ENCODE data around the gene PDCD1LG2. TPM values are rescaled to one million over a fixed set of nuclear protein-coding genes. Genes with fewer than 3 reads are reported as not detected.

Gene PDCD1LG2
- total RNA-seq, 1 donor from 2014 or later: not detected

GRCh38 chr9:5592231-5592630, 81.9 kb downstream of the PDCD1LG2 start:
- H3K27ac Mint-ChIP-seq (ENCODE audit: unreplicated experiment): no peak overlapping the region
- no peak for DNase-seq
- TF ChIP-seq CTCF (IDR thresholded peaks at IDR 0.05; ENCODE audit: partially characterized antibody, unreplicated experiment): no peak

GRCh38 chr9:5592904-5593303, 82.6 kb downstream of the PDCD1LG2 start:
- Mint-ChIP-seq H3K4me3 (ENCODE audit: unreplicated experiment) (no peak overlapping the region), H3K36me3 (ENCODE audit: unreplicated experiment) (no peaks in the 10 kb centered on the region), H3K9me3 (ENCODE audit: unreplicated experiment) (no peaks in the 10 kb centered on the region), H3K27me3 (ENCODE audit: unreplicated experiment) (peaks cover 1% of the 10 kb centered on the region), H3K4me1 (ENCODE audit: low read depth, unreplicated experiment) (no peaks in the 10 kb centered on the region), H3K27ac (ENCODE audit: unreplicated experiment) (no peak overlapping the region)
- no peak for TF ChIP-seq CTCF (IDR thresholded peaks at IDR 0.05; ENCODE audit: partially characterized antibody, unreplicated experiment)
- no peak for DNase-seq

More at GRCh38 chr9:5592231-5592630, 81.9 kb downstream of the PDCD1LG2 start:
- no peaks in the 10 kb centered on the region for H3K27me3 Mint-ChIP-seq (ENCODE audit: unreplicated experiment)
- H3K4me1 Mint-ChIP-seq (ENCODE audit: low read depth, unreplicated experiment): no peaks in the 10 kb centered on the region
- H3K36me3 Mint-ChIP-seq (ENCODE audit: unreplicated experiment): no peaks in the 10 kb centered on the region
- H3K4me3 Mint-ChIP-seq (ENCODE audit: unreplicated experiment): no peak overlapping the region
- H3K9me3 Mint-ChIP-seq (ENCODE audit: unreplicated experiment): no peaks in the 10 kb centered on the region

- no peaks in the 10 kb centered on the region for H3K4me1 Mint-ChIP-seq (ENCODE audit: low read depth, unreplicated experiment)
- DNase-seq: no peak
- no peak for TF ChIP-seq CTCF (IDR thresholded peaks at IDR 0.05; ENCODE audit: partially characterized antibody, unreplicated experiment)
- H3K27me3 Mint-ChIP-seq (ENCODE audit: unreplicated experiment): peaks cover 1% of the 10 kb centered on the region
- no peaks in the 10 kb centered on the region for H3K36me3 Mint-ChIP-seq (ENCODE audit: unreplicated experiment)
- H3K4me3 Mint-ChIP-seq (ENCODE audit: unreplicated experiment): no peak overlapping the region
- H3K9me3 Mint-ChIP-seq (ENCODE audit: unreplicated experiment): no peaks in the 10 kb centered on the region
- H3K27ac Mint-ChIP-seq (ENCODE audit: unreplicated experiment): no peak overlapping the region
Observed at GRCh38 chr9:5593904-5594303, 83.6 kb downstream of the PDCD1LG2 start.

- no peak for DNase-seq
- no peak overlapping the region for H3K27ac Mint-ChIP-seq (ENCODE audit: unreplicated experiment)
- no peak overlapping the region for H3K4me3 Mint-ChIP-seq (ENCODE audit: unreplicated experiment)
- TF ChIP-seq CTCF (IDR thresholded peaks at IDR 0.05; ENCODE audit: partially characterized antibody, unreplicated experiment): no peak
- H3K9me3 Mint-ChIP-seq (ENCODE audit: unreplicated experiment): no peaks in the 10 kb centered on the region
- H3K4me1 Mint-ChIP-seq (ENCODE audit: low read depth, unreplicated experiment): no peaks in the 10 kb centered on the region
- no peaks in the 10 kb centered on the region for H3K36me3 Mint-ChIP-seq (ENCODE audit: unreplicated experiment)
- H3K27me3 Mint-ChIP-seq (ENCODE audit: unreplicated experiment): peaks cover 1% of the 10 kb centered on the region
Observed at GRCh38 chr9:5596173-5596572, 85.8 kb downstream of the PDCD1LG2 start.

GRCh38 chr9:5608298-5609225, 98.2 kb downstream of the PDCD1LG2 start:
- Mint-ChIP-seq H3K36me3 (ENCODE audit: unreplicated experiment) (no peaks in the 10 kb centered on the region), H3K4me3 (ENCODE audit: unreplicated experiment) (no peak overlapping the region), H3K27ac (ENCODE audit: unreplicated experiment) (no peak overlapping the region), H3K27me3 (ENCODE audit: unreplicated experiment) (no peaks in the 10 kb centered on the region), H3K9me3 (ENCODE audit: unreplicated experiment) (no peaks in the 10 kb centered on the region), H3K4me1 (ENCODE audit: low read depth, unreplicated experiment) (no peaks in the 10 kb centered on the region)
- no peak for DNase-seq
- no peak for TF ChIP-seq CTCF (IDR thresholded peaks at IDR 0.05; ENCODE audit: partially characterized antibody, unreplicated experiment)
